HG03039 (cell line): ENCODE data around the gene BLMH.
"Not testable (repeated sequence)": the region's sequence is repeated elsewhere in the genome, so short reads cannot be mapped to it uniquely, and the experiment has no call there.

Experiments used
- ATAC-seq: cut with Tn5 transposase; IDR thresholded peaks from one replicate; pipeline ENCODE4 v1.9.1; 2021; ENCODE audit warnings: mild to moderate bottlenecking, moderate library complexity; ENCODE audit not compliant: unreplicated experiment

BLMH gene

GRCh38 chr17:30230596-30231125 lies 61.1 kb downstream of the BLMH start:
- ATAC-seq = no peak

GRCh38 chr17:30230009-30230408 lies 61.7 kb downstream of the BLMH start:
- not testable (repeated sequence) for ATAC-seq

- ATAC-seq = no peak
These were observed 62.7 kb downstream of the BLMH start for GRCh38 chr17:30229012-30229411.

- no peak for ATAC-seq
These were observed 63.7 kb downstream of the BLMH start for GRCh38 chr17:30228011-30228410.

- ATAC-seq = no peak
These were observed 64.9 kb downstream of the BLMH start for GRCh38 chr17:30226878-30227277.

GRCh38 chr17:30225919-30226553 lies 65.7 kb downstream of the BLMH start:
- no peak for ATAC-seq

- ATAC-seq = no peak
These were observed 66.6 kb downstream of the BLMH start for GRCh38 chr17:30225112-30225511.

GRCh38 chr17:30224419-30224960 lies 67.3 kb downstream of the BLMH start:
- ATAC-seq = no peak

- no peak for ATAC-seq
These were observed 69.0 kb downstream of the BLMH start for GRCh38 chr17:30222721-30223175.

- ATAC-seq = no peak
These were observed 69.5 kb downstream of the BLMH start for GRCh38 chr17:30222251-30222650.

- ATAC-seq = no peak
These were observed 70.4 kb downstream of the BLMH start for GRCh38 chr17:30221346-30221745.

- no peak for ATAC-seq
These were observed 71.3 kb downstream of the BLMH start for GRCh38 chr17:30220414-30220813.

- no peak for ATAC-seq
These were observed 71.9 kb downstream of the BLMH start for GRCh38 chr17:30219833-30220232.

- ATAC-seq = no peak
These were observed 72.4 kb downstream of the BLMH start for GRCh38 chr17:30219315-30219714.

GRCh38 chr17:30218799-30219198 lies 72.9 kb downstream of the BLMH start:
- ATAC-seq = no peak

GRCh38 chr17:30217746-30218245 lies 73.9 kb downstream of the BLMH start:
- no peak for ATAC-seq

- no peak for ATAC-seq
These were observed 74.7 kb downstream of the BLMH start for GRCh38 chr17:30217054-30217453.

- peak; percentile 62 for ATAC-seq
These were observed 79.0 kb downstream of the BLMH start for GRCh38 chr17:30212750-30213149.

GRCh38 chr17:30211371-30211770 lies 80.4 kb downstream of the BLMH start:
- ATAC-seq = no peak

GRCh38 chr17:30210901-30211300 lies 80.8 kb downstream of the BLMH start:
- no peak for ATAC-seq

- ATAC-seq = no peak
These were observed 81.4 kb downstream of the BLMH start for GRCh38 chr17:30210366-30210765.

- no peak for ATAC-seq
These were observed 81.8 kb downstream of the BLMH start for GRCh38 chr17:30209930-30210329.
